K562 (cell line): ENCODE measurements around the gene RRAD. TPM values are rescaled to one million over a fixed set of nuclear protein-coding genes. Genes with fewer than 3 reads are reported as not detected.

ENCODE experiments used
- CTBP1 ChIP-seq: fragments of 450-650 bp; IDR thresholded peaks from 2 replicates; pipeline ENCODE4 v1.6.1; 2016; ENCODE audit warnings: borderline replicate concordance
- ELF4 ChIP-seq: fragments of 450-650 bp; formaldehyde crosslinking; IDR thresholded peaks from 2 replicates; pipeline ENCODE4 v1.4.0; 2022; ENCODE audit warnings: missing genetic modification characterization
- L3MBTL2 ChIP-seq: fragments of 450-650 bp; IDR thresholded peaks from 2 replicates; pipeline ENCODE4 v1.6.1; 2016; ENCODE audit warnings: mild to moderate bottlenecking, moderate library complexity
- MAZ ChIP-seq, 2 experiments: fragments of 450-650 bp in 1 of 2; sonication (generic) in 1 of 2; formaldehyde crosslinking; IDR thresholded peaks in 1 of 2; conservative IDR thresholded peaks in 1 of 2; 2 replicates each; pipeline versions ENCODE4 v1.4.0 to v1.5.0; 2020; ENCODE audit warnings: mild to moderate bottlenecking in 1 of 2, missing genetic modification reagents in 1 of 2
- MYC ChIP-seq, 2 experiments: fragments of 250-450 bp in 1 of 2; sonication (Bioruptor Pico) in 1 of 2; IDR thresholded peaks; 2 replicates each; pipeline versions ENCODE4 v1.5.1 to v1.6.1; 2012 to 2021; ENCODE audit warnings: low read depth in 2 of 2, borderline replicate concordance in 1 of 2, improper control_type of control experiment in 1 of 2, low read length in 1 of 2, mild to moderate bottlenecking in 1 of 2, moderate library complexity in 1 of 2
- NONO ChIP-seq, 2 experiments: fragments of 200-400 bp in 1 of 2; fragments of 450-650 bp in 1 of 2; formaldehyde crosslinking in 1 of 2; IDR thresholded peaks; 2 replicates each; pipeline ENCODE4 v1.6.1; 2017; ENCODE audit warnings: low read depth in 2 of 2, mild to moderate bottlenecking in 2 of 2, moderate library complexity in 2 of 2, low read length in 1 of 2
- RAD21 ChIP-seq, 2 experiments: fragments of 250-450 bp in 1 of 2; fragments of 450-650 bp in 1 of 2; sonication (Bioruptor Pico) in 1 of 2; formaldehyde crosslinking in 1 of 2; IDR thresholded peaks in 1 of 2; conservative IDR thresholded peaks in 1 of 2; 2 replicates each; pipeline versions ENCODE4 v1.4.0 to v1.8.0; 2020 to 2022; ENCODE audit warnings: mild to moderate bottlenecking in 2 of 2, moderate library complexity in 1 of 2
- RB1 ChIP-seq: fragments of 450-650 bp; IDR thresholded peaks from 2 replicates; pipeline ENCODE4 v1.6.1; 2017; ENCODE audit warnings: low read depth, mild to moderate bottlenecking
- SIN3B ChIP-seq: fragments of 450-650 bp; IDR thresholded peaks from 2 replicates; pipeline ENCODE4 v1.6.1; 2017; ENCODE audit warnings: low read depth, mild to moderate bottlenecking, moderate library complexity
- SMC3 ChIP-seq: conservative IDR thresholded peaks from 2 replicates; pipeline ENCODE4 v1.6.1; 2011; ENCODE audit warnings: low read depth, low read length, improper control_type of control experiment; ENCODE audit not compliant: insufficient read depth
- YY1 ChIP-seq, 3 experiments: IDR thresholded peaks; 2 replicates each; pipeline ENCODE4 v1.6.1; 2011; ENCODE audit warnings: low read length in 2 of 3, mild to moderate bottlenecking in 2 of 3, moderate library complexity in 2 of 3, borderline replicate concordance in 1 of 3, control low read depth in 1 of 3, low read depth in 1 of 3; ENCODE audit not compliant: insufficient read depth in 3 of 3, insufficient replicate concordance in 2 of 3, control insufficient read depth in 1 of 3, insufficient read length in 1 of 3; ENCODE audit errors: extremely low read depth in 1 of 3
- ZBTB7A ChIP-seq: IDR thresholded peaks from 2 replicates; pipeline ENCODE4 v1.6.1; 2011; ENCODE audit warnings: low read depth, mild to moderate bottlenecking, low read length, moderate library complexity, borderline replicate concordance; ENCODE audit not compliant: control insufficient read depth
- ZNF263 ChIP-seq: sonication (generic); formaldehyde crosslinking; IDR thresholded peaks from 2 replicates; pipeline ENCODE4 v1.8.0; 2022; ENCODE audit warnings: mild to moderate bottlenecking, missing genetic modification reagents, borderline replicate concordance
- ZNF347 ChIP-seq: fragments of 450-650 bp; formaldehyde crosslinking; IDR thresholded peaks from 2 replicates; pipeline ENCODE4 v1.4.0; 2020; ENCODE audit warnings: low read depth, mild to moderate bottlenecking, moderate library complexity
- polyA plus RNA-seq, 8 experiments: library from polyadenylated mRNA; depleted of rRNA in 4 of 8; stranded (reverse) in 5 of 8; unstranded in 3 of 8; fragments of >200 nt; fragmentation: Nextera tagmentation in 2 of 8; fragmentation: Illumina TruSeq in 1 of 8; extraction: Ambion mirVana in 2 of 8; extraction: Trizol in 1 of 8; gene quantifications; 2 replicates each; pipeline versions ENCODE4 v1.2.1 to v1.2.3, GENCODE V29; 2011 to 2014; ENCODE audit warnings: inconsistent platforms in 1 of 8, missing spikeins in 1 of 8
- total RNA-seq, 7 experiments: library from RNA; depleted of rRNA in 6 of 7; stranded (reverse); fragments of >200 nt in 6 of 7; fragmentation: Illumina TruSeq in 2 of 7; extraction: Trizol in 2 of 7; gene quantifications; 2 replicates each; pipeline versions ENCODE4 v1.2.1 to v1.2.3, GENCODE V29; 2011 to 2021; ENCODE audit warnings: low replicate concordance in 1 of 7
- TF ChIP-seq, protein P1 (sequence below): fragments of 450-650 bp; formaldehyde crosslinking; IDR thresholded peaks from 2 replicates; pipeline ENCODE4 v1.4.0; 2020; ENCODE audit warnings: mild to moderate bottlenecking, moderate library complexity
- TF ChIP-seq, protein P2 (sequence below), 2 experiments: IDR thresholded peaks; 2 replicates each; pipeline ENCODE4 v1.6.1; 2012; ENCODE audit warnings: improper control_type of control experiment in 2 of 2, low read depth in 2 of 2, low read length in 2 of 2, borderline replicate concordance in 1 of 2
- TF ChIP-seq, protein P3 (sequence below), 2 experiments: fragments of 200-800 bp in 1 of 2; sonication (Bioruptor generic) in 1 of 2; sonication (generic) in 1 of 2; formaldehyde crosslinking in 1 of 2; IDR thresholded peaks in 1 of 2; conservative IDR thresholded peaks in 1 of 2; 2 replicates each; pipeline versions ENCODE4 v1.5.0 to v1.6.1; 2016 to 2020; ENCODE audit warnings: missing compliant biosample characterization in 1 of 2, missing genetic modification characterization in 1 of 2, missing genetic modification reagents in 1 of 2

Gene RRAD
- total and polyA plus RNA-seq, 9 of the 15 experiments (the other 6 are each of a cell fraction or from before 2014, with no cell fraction given): 0.09 to 0.20 (median 0.13) TPM; not detected in 5

DNA sequence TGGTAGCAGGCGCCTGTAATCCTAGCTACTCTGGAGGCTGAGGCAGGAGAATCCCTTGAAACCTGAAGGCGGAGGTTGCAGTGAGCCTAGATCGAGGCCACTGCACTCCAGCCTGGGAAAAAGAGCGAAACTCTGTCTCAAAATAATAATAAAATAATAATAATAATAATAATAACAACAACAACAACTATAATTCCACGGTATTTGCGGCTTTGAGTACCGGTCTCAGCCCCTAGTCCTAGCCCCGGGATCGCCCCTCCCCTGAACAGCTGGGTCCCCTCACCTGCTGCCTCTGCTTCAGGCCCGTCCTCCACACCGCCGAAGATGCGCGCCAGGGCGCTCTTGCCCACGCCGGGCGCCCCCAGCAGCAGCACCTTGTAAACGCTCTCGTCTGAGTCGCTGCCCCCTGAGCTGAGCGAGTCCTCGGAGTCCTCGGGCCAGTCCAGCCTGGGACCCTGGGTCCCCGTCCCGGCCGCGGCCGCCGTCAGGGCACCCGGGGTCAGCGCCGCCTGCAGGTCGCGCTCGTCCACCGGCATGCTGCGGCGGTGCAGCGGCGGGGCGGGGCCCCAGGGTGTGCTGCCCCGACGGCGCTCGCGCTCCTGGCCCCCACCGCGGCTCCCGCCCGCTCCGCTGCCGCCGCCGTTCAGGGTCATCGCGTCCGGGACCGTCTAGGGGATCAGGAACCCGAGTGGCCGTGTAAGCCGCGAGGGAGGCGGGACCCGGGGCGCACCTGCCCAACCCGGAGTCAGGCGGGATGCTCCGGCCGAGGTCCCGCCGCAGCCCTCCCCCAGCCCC lies 611 bp downstream of the RRAD start (continued):
- TF ChIP-seq SIN3B (peak; percentile 45), MYC (IDR thresholded peaks at IDR 0.05; ENCODE audit: low read depth, low read length) (0 out of 2 replicates have a peak, but pooled peaks have one; percentile 24), MYC (CRISPR knock-in tag; IDR thresholded peaks at IDR 0.05; ENCODE audit: borderline replicate concordance, low read depth) (no peak), SMC3 (peak; percentile 46; the same call in 1 of the 2 replicates), YY1 (IDR thresholded peaks at IDR 0.05; ENCODE audit: borderline replicate concordance in 1 of 3, control insufficient read depth in 1 of 3, extremely low read depth in 1 of 3, insufficient read depth in 3 of 3, insufficient read length in 1 of 3, insufficient replicate concordance in 2 of 3, low read depth in 1 of 3, low read length in 2 of 3) (peak in 1 of 3 experiments; percentile 27), RAD21 (CRISPR knock-in tag; conservative IDR thresholded peaks at IDR 0.05 in 1 of 2, IDR thresholded peaks at IDR 0.05 in 1 of 2) (peak in 1 of 2 experiments; percentile 66; a peak in 3 of 4 replicates), ZBTB7A (peak; percentile 63; the same call in 1 of the 2 replicates), ZNF347 (no peak), CTBP1 (peak; percentile 73; the same call in 1 of the 2 replicates), RB1 (peak; percentile 89), MAZ (CRISPR knock-in tag; conservative IDR thresholded peaks at IDR 0.05 in 1 of 2, IDR thresholded peaks at IDR 0.05 in 1 of 2) (peak; percentile 74 to 94; a peak in 3 of 4 replicates), NONO (IDR thresholded peaks at IDR 0.05; ENCODE audit: low read depth in 2 of 2, low read length in 1 of 2) (peak in 1 of 2 experiments; percentile 74; a peak in 2 of 4 replicates), L3MBTL2 (peak; percentile 48), ZNF263 (CRISPR knock-in tag) (no peak), ELF4 (no peak)
- TF ChIP-seq, protein P1, sequence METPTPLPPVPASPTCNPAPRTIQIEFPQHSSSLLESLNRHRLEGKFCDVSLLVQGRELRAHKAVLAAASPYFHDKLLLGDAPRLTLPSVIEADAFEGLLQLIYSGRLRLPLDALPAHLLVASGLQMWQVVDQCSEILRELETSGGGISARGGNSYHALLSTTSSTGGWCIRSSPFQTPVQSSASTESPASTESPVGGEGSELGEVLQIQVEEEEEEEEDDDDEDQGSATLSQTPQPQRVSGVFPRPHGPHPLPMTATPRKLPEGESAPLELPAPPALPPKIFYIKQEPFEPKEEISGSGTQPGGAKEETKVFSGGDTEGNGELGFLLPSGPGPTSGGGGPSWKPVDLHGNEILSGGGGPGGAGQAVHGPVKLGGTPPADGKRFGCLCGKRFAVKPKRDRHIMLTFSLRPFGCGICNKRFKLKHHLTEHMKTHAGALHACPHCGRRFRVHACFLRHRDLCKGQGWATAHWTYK: no peak
- TF ChIP-seq, protein P2, sequence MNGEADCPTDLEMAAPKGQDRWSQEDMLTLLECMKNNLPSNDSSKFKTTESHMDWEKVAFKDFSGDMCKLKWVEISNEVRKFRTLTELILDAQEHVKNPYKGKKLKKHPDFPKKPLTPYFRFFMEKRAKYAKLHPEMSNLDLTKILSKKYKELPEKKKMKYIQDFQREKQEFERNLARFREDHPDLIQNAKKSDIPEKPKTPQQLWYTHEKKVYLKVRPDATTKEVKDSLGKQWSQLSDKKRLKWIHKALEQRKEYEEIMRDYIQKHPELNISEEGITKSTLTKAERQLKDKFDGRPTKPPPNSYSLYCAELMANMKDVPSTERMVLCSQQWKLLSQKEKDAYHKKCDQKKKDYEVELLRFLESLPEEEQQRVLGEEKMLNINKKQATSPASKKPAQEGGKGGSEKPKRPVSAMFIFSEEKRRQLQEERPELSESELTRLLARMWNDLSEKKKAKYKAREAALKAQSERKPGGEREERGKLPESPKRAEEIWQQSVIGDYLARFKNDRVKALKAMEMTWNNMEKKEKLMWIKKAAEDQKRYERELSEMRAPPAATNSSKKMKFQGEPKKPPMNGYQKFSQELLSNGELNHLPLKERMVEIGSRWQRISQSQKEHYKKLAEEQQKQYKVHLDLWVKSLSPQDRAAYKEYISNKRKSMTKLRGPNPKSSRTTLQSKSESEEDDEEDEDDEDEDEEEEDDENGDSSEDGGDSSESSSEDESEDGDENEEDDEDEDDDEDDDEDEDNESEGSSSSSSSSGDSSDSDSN (IDR thresholded peaks at IDR 0.05; ENCODE audit: borderline replicate concordance in 1 of 2, low read depth in 2 of 2, low read length in 2 of 2): 0 out of 4 replicates have a peak, but pooled peaks of 1 of the 2 experiments have one; percentile 17
- TF ChIP-seq, protein P3, sequence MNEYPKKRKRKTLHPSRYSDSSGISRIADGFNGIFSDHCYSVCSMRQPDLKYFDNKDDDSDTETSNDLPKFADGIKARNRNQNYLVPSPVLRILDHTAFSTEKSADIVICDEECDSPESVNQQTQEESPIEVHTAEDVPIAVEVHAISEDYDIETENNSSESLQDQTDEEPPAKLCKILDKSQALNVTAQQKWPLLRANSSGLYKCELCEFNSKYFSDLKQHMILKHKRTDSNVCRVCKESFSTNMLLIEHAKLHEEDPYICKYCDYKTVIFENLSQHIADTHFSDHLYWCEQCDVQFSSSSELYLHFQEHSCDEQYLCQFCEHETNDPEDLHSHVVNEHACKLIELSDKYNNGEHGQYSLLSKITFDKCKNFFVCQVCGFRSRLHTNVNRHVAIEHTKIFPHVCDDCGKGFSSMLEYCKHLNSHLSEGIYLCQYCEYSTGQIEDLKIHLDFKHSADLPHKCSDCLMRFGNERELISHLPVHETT (CRISPR knock-in tag; conservative IDR thresholded peaks at IDR 0.05 in 1 of 2, IDR thresholded peaks at IDR 0.05 in 1 of 2): 0 out of 4 replicates have a peak, but pooled peaks of 1 of the 2 experiments have one; percentile 33
